Putamen (tissue), 1 donor: ENCODE results near the gene NPR1.
"Not testable (repeated sequence)": the region's sequence is repeated elsewhere in the genome, so short reads cannot be mapped to it uniquely, and the experiment has no call there.

Experiments used
- DNase-seq: peaks from one replicate; pipeline ENCODE4 v3.0.0-alpha.2; 2016; ENCODE audit warnings: low spot score

Gene NPR1

DNA sequence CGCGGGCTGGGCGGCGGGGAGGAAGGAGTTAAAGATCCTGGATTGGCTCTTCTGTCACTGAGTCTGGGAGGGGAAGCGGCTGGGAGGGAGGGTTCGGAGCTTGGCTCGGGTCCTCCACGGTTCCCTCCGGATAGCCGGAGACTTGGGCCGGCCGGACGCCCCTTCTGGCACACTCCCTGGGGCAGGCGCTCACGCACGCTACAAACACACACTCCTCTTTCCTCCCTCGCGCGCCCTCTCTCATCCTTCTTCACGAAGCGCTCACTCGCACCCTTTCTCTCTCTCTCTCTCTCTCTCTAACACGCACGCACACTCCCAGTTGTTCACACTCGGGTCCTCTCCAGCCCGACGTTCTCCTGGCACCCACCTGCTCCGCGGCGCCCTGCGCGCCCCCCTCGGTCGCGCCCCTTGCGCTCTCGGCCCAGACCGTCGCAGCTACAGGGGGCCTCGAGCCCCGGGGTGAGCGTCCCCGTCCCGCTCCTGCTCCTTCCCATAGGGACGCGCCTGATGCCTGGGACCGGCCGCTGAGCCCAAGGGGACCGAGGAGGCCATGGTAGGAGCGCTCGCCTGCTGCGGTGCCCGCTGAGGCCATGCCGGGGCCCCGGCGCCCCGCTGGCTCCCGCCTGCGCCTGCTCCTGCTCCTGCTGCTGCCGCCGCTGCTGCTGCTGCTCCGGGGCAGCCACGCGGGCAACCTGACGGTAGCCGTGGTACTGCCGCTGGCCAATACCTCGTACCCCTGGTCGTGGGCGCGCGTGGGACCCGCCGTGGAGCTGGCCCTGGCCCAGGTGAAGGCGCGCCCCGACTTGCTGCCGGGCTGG is at the start of gene NPR1:
Gene NPR1, plus strand, starts transcription at position 170 of the 818 bp plus-strand sequence. Its CDS starts 421 bp downstream, at position 591.
- no peak for DNase-seq

DNA sequence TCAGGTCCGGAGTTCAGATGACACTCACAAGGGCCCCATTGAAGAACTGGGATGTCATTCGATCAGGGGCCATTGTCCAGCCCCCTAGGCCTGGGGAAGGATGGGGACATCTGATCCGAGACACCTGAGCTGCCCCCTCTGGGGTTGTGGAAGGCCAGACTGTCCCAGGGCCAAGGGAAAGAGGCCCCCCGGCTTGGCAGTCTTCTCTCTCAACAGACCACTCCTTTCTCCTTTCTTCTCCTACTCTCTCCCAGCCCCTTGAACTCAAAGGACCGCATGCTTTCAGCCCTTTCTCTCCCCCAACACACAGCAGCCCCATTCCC is 49.2 kb upstream of the NPR1 start:
- no peak for DNase-seq

GRCh38 chr1:153629971-153630370 is 48.5 kb upstream of the NPR1 start:
- no peak for DNase-seq

GRCh38 chr1:153630384-153630783 is 48.1 kb upstream of the NPR1 start:
- no peak for DNase-seq

DNA sequence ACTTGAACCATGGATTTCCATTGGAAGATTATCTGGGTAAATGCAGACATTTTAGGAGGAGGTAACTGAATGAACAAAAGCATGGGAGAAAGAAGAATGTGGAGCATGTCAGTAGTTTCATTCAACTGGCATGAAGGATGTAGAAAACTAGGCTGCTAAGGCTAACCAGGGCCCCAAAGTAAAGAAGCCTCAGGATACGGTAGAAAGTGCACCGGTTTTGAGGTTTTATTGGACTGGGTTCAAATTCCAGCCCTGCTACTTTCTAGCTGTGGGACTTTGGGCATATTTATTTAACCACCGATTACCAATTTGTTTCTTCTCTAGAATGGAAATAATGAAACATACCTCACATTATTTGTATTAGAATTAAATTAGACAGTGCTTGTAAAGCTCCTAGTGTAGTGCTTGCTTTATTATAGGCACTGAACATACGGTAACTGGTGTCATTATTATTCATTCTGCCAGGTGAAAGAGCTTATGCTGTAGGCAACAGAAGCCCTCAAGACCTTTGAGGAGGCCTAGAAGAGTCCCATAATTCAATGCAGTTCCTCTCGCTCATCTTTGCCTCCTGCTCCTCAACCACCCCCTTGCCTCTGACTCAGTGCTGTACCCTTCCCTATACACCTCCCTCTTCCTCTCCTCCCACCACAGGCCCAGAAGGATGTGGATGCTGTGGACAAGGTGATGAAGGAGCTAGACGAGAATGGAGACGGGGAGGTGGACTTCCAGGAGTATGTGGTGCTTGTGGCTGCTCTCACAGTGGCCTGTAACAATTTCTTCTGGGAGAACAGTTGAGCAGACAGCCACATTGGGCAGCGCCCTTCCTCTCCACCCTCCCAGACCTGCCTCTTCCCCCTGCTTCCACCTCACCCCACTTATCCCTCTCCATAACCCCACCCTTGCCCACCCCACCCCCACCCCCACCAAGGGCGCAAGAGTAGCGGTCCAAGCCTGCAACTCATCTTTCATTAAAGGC is 47.2 kb upstream of the NPR1 start:
- DNase-seq: no peak

- no peak for DNase-seq
Observed at GRCh38 chr1:153633161-153633753, 45.2 kb upstream of the NPR1 start.

GRCh38 chr1:153633754-153634665 is 44.5 kb upstream of the NPR1 start, which contains the start of gene CHTOP:
TSS of gene CHTOP (plus strand) at chr1:153634066. CDS start at chr1:153636589, 2,523 bp downstream.
- peak; percentile 99 for DNase-seq

- no peak for DNase-seq
Observed at GRCh38 chr1:153635872-153636271, 42.6 kb upstream of the NPR1 start.

GRCh38 chr1:153636312-153636711 is 42.2 kb upstream of the NPR1 start:
- DNase-seq: no peak

- DNase-seq: no peak
Observed at GRCh38 chr1:153638261-153638660, 40.2 kb upstream of the NPR1 start.

DNA sequence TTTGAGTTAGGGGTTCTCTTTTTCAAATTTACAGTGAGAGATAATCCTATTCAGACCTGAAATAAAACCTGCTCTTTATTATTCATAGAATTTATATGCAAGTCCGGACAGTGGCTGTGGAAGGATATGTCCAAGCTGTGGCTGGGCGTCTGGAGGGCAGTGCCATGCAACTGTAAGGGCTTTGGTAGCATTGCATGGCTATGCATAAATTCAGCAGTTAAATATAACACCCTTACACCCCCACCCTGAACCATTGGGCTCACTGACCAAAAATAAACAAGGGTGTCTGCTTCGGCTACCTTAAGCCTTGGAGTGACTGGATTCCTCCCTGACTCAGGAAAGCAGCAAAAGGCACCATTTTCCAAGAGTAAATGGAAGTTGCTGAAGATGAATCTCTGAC is 39.2 kb upstream of the NPR1 start:
- no peak for DNase-seq

DNA sequence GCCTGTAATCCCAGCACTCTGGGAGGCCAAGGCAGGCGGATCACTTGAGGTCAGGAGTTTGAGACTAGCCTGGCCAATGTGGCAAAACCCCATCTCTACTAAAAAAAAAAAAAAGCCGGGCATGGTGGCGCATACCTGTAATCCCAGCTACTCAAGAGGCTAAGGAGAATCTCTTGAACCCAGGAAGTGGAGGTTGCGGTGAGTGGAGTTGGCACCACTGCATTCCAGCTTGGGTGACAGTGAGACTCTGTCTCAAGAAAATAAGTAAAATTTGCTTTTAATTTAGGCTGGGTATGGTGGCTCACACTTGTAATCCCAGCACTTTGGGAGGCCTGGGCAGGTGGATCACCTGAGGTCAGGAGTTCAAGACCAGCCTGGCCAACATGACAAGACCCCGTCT is 38.3 kb upstream of the NPR1 start:
- not testable (repeated sequence) for DNase-seq

GRCh38 chr1:153640861-153641260 is 37.6 kb upstream of the NPR1 start:
- no peak for DNase-seq

DNA sequence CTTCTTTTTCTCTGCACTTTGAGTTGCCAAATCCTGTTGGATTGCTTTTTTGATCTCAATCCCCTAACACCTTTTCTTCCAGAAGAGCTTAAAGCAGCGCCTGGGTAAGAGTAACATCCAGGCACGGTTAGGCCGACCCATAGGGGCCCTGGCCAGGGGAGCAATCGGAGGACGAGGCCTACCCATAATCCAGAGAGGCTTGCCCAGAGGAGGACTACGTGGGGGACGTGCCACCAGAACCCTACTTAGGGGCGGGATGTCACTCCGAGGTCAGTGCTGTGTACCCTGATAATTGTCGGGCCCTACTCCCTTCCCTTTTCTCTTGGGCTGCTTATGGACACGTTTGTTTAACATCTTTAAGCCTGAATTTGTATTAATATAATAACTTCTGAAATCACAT is 36.3 kb upstream of the NPR1 start:
- DNase-seq: no peak

DNA sequence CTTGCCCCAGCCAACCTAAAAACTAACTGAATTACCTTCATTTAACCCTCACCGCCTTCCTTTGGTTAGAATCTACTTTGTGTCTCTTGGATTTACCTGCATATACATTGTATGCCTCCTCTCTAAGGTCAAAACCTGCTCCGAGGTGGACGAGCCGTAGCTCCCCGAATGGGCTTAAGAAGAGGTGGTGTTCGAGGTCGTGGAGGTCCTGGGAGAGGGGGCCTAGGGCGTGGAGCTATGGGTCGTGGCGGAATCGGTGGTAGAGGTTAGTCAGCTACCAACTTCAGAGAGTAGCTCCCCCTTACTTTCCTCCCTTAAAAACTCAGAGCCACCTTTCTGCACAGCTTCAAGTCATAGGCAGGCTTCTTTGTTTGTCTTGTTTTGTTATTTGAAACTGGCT is 35.4 kb upstream of the NPR1 start:
- no peak for DNase-seq

DNA sequence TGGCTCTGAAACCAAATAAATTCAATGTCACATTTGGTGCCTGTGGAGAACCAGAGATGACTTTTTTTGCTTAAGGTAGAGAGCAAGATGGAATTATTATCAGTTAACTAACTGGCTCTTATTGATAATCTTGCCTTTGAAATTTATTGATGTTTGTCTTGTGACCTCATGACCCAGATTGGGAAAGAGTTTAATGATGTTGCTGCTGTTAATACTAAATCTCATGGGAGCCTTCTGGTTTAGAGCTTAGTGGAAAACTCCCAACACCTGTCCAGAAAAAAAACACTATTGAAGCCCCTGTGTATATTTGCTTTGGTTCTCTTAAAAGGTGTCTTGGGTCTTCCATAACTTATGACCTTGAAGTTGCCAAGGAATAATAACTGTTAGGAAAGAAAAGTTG is 34.7 kb upstream of the NPR1 start:
- DNase-seq: no peak

DNA sequence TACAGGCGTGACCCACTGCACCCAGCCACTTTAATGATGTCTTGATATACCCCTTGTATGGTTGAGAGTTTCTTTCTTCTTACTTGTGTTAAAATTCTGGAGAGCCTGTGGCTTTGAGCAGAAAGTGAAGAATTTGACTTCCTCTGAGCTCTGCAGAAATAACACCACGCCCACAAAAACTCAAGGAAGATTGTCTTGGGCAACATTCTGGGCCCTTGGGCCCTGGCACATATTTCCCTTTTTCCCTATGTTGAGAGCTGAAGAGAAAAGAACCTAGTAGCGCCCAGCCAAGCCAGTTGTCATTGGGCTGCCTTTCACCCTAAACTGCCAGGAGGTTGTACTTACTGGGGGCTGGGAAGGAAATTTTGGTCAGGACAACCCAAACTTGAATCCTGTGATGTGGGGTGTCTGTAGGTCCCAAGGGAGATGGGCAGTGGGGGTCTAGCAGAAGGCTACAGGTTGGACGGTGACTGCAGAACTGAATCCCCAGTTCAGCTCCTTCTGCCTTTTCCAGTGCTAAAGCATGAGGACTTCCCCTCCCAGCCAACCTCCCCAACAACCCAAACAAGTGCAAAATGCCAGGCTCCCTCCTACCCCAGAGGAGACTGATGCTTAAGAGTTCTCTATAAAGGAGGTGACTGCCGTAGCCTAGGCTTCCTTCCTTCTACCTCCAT is 31.7 kb upstream of the NPR1 start:
- no peak for DNase-seq

DNA sequence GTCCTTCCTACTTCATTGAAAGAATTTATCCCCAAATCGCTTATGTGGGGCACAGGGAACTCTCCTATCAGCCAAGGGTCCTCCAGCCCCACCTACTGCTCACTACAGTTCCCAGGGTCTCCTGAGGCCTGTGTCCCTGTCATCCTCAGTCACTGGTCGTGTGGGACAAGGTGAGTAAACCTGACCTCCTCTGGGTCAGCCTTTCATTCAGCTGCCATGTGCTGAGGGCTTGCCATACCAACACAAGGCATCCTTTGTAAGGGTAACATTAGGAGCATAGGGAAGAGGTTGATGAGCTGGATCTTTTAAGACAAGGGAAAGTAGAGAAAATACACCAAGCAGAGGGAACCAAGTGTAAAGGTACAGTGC is 31.2 kb upstream of the NPR1 start:
- DNase-seq: no peak

- DNase-seq: no peak
Observed at GRCh38 chr1:153648000-153648643, 30.4 kb upstream of the NPR1 start.

DNA sequence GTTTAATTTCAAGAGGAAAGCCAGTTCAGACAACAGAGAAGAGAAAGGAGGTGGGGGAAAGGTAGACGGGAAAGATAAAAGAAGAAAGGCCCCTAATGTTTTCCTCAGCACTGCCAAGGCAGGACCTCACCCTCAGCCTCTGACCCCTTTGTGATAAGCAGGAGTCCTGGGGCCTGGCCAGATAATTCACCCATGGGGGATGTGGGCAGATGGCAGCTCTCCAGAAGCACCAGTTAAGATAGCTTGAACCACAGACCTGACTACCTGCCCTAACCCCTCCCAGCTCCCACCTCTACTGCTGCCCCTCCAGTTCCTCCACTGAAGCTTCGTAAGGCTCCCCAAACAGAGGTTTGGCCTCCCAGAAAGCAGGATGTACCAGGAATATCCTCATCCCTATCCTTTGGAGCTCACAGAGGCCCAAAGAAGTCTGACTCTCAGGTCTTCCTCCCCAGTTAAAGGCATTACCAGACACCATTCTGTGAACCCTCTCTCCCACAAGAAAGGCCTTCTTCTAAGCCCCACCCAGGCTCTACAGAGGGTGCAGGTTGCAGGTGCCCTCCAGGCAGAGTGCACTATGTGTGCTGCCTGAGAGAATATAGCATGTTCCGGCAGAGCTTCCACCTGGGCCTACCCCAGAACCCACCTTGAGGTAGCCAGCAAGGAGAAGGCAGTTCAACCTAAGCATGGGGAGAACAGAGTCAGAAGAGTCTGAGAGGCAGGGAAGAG is 29.2 kb upstream of the NPR1 start:
- DNase-seq: no peak
